ENCODE results near the gene TMEM151B. TPM values are rescaled to one million over a fixed set of nuclear protein-coding genes. Genes with fewer than 3 reads are reported as not detected.
"Not testable (repeated sequence)": the region's sequence is repeated elsewhere in the genome, so short reads cannot be mapped to it uniquely, and the experiment has no call there.

The TMEM151B gene
- total RNA-seq, 4 donors from 2014 or later = 0.14 to 3.8 (median 1.7) TPM

DNA sequence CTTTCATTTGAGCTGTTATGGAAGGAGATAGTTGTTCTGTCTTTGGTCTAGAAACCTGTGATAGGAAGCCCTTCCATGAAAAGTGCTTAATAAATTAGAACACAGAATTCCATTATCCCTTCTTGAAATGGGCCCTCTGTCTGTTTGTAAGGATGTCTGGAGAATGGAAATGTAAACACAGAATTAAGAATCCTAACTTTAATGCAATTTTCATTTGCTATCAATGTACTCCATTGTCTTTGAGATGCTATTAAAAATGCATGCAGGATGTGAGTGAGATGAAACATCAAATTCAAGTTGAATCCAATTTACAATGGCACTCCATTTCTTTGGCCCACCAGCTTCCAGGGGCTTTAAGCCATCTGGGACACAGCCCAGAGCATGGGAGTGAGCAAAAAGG is 56.8 kb downstream of the TMEM151B start:
- Histone ChIP-seq H3K27me3 (peaks cover 44% of the 10 kb centered on the region), H3K27ac (no peak overlapping the region), H3K4me1 (no peaks in the 10 kb centered on the region), H3K36me3 (no peaks in the 10 kb centered on the region), H3K9me3 (no peaks in the 10 kb centered on the region), H3K4me3 (no peak overlapping the region)
- intact Hi-C loops (cut with DNase I; ENCODE audit: low total_unique reads) = no loop called here
- no peak for DNase-seq
- TF ChIP-seq EP300 (IDR thresholded peaks at IDR 0.05; ENCODE audit: low read depth) (no peak), POLR2A (IDR thresholded peaks at IDR 0.05) (no peak), POLR2AphosphoS5 (IDR thresholded peaks at IDR 0.05) (no peak)
- TF ChIP-seq, protein P1, sequence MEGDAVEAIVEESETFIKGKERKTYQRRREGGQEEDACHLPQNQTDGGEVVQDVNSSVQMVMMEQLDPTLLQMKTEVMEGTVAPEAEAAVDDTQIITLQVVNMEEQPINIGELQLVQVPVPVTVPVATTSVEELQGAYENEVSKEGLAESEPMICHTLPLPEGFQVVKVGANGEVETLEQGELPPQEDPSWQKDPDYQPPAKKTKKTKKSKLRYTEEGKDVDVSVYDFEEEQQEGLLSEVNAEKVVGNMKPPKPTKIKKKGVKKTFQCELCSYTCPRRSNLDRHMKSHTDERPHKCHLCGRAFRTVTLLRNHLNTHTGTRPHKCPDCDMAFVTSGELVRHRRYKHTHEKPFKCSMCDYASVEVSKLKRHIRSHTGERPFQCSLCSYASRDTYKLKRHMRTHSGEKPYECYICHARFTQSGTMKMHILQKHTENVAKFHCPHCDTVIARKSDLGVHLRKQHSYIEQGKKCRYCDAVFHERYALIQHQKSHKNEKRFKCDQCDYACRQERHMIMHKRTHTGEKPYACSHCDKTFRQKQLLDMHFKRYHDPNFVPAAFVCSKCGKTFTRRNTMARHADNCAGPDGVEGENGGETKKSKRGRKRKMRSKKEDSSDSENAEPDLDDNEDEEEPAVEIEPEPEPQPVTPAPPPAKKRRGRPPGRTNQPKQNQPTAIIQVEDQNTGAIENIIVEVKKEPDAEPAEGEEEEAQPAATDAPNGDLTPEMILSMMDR (IDR thresholded peaks at IDR 0.05) = no peak
- in situ Hi-C loops (cut with MboI; ENCODE audit: low pct_ligation_motif_present in 1 of 4, low pct_unique_long_range_greater_than_20kb in 1 of 4, low sequenced_read_pairs in 3 of 4) = loop anchor here in 2 of 4 donors (25.0 kb wide), 1 partner anchor 165 kb away; the partner anchor contains the start of gene CAPN11 (in 2 of the 2)

GRCh38 chr6:44327760-44328159 is 57.5 kb downstream of the TMEM151B start:
- no peak for TF ChIP-seq EP300 (IDR thresholded peaks at IDR 0.05; ENCODE audit: low read depth)
- TF ChIP-seq, protein P1 (IDR thresholded peaks at IDR 0.05) = no peak
- TF ChIP-seq POLR2A (IDR thresholded peaks at IDR 0.05) = no peak
- DNase-seq = no peak
- peaks cover 51% of the 10 kb centered on the region for H3K27me3 ChIP-seq
- no peaks in the 10 kb centered on the region for H3K9me3 ChIP-seq
- no peaks in the 10 kb centered on the region for H3K4me1 ChIP-seq
- in situ Hi-C loops (cut with MboI; ENCODE audit: low pct_ligation_motif_present in 1 of 4, low pct_unique_long_range_greater_than_20kb in 1 of 4, low sequenced_read_pairs in 3 of 4) (loop anchor here in 2 of 4 donors (25.0 kb wide), 1 partner anchor 165 kb away; the partner anchor contains the start of gene CAPN11 (in 2 of the 2)), intact Hi-C loops (cut with DNase I; ENCODE audit: low total_unique reads) (no loop called here)
- no peaks in the 10 kb centered on the region for H3K36me3 ChIP-seq
- no peak overlapping the region for H3K27ac ChIP-seq
- no peak overlapping the region for H3K4me3 ChIP-seq
- WGBS, 2 donors (ENCODE audit: low coverage in 1 of 2) = 54% methylated on average over 2 of the region's 2 CpGs; no CpG with 5 or more reads in 1 of the 2 donors

DNA sequence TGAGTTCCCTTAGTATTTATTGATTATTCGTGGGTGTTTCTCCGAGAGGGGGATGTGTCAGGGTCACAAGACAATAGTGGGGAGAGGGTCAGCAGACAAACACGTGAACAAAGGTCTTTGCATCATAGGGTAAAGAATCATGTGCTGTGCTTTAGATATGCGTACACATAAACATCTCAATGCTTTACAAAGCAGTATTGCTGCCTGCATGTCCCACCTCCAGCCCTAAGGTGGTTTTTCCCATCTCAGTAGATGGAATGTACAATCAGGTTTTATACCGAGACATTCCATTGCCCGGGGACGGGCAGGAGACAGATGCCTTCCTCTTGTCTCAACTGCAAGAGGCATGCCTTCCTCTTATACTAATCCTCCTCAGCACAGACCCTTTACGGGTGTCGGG is 58.0 kb downstream of the TMEM151B start:
- H3K27me3 ChIP-seq = peaks cover 55% of the 10 kb centered on the region
- WGBS, 2 donors (ENCODE audit: low coverage in 1 of 2) = 20 to 42% methylated on average over 1 to 7 of the region's 9 CpGs
- H3K4me1 ChIP-seq; intact Hi-C loops (cut with DNase I; ENCODE audit: low total_unique reads); H3K4me3 ChIP-seq; H3K36me3 ChIP-seq; DNase-seq; H3K27ac ChIP-seq; H3K9me3 ChIP-seq: not testable (repeated sequence)
- in situ Hi-C loops (cut with MboI; ENCODE audit: low pct_ligation_motif_present in 1 of 4, low pct_unique_long_range_greater_than_20kb in 1 of 4, low sequenced_read_pairs in 3 of 4) = loop anchor here in 2 of 4 donors (25.0 kb wide), 1 partner anchor 166 kb away; the partner anchor contains the start of gene CAPN11 (in 2 of the 2)

DNA sequence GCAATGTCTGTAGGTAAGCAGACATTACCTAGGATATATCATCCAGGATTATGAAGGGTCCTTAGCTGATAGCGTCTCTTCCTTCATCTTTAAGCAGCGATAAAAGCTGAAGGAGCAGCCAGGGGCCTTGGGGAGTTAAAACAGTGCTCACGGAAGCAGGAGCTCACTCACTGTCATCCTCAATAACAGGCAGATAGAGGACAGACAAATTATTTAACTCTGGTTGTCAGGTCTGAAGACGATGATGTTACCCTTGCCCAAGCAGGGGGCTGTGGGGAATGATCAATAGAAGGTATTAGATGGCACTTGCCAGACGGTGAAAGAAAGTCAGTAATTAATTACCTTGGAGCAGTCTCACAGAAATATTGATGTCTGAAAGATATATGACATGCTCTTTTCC is 59.6 kb downstream of the TMEM151B start:
- Histone ChIP-seq H3K36me3 (no peaks in the 10 kb centered on the region), H3K27me3 (peaks cover 55% of the 10 kb centered on the region), H3K9me3 (no peaks in the 10 kb centered on the region), H3K27ac (no peak overlapping the region), H3K4me1 (no peaks in the 10 kb centered on the region), H3K4me3 (no peak overlapping the region)
- DNase-seq = no peak
- intact Hi-C loops (cut with DNase I; ENCODE audit: low total_unique reads) (loop anchor here (10.0 kb wide), 1 partner anchor 55 kb away; the partner anchor contains the start of gene TMEM151B), in situ Hi-C loops (cut with MboI; ENCODE audit: low pct_ligation_motif_present in 1 of 4, low pct_unique_long_range_greater_than_20kb in 1 of 4, low sequenced_read_pairs in 3 of 4) (loop anchor here in 2 of 4 donors (5.0 to 25.0 kb wide), 3 partner anchors 48 to 168 kb away; partner anchors contain the start of genes CAPN11 (in 2 of the 2) and NFKBIE (in 1 of the 2))
- TF ChIP-seq EP300 (IDR thresholded peaks at IDR 0.05; ENCODE audit: low read depth) (no peak), POLR2AphosphoS5 (IDR thresholded peaks at IDR 0.05) (no peak), POLR2A (IDR thresholded peaks at IDR 0.05) (no peak)
- TF ChIP-seq, protein P1 (IDR thresholded peaks at IDR 0.05) = no peak
- WGBS, 2 donors (ENCODE audit: low coverage in 1 of 2) = 64 to 70% methylated on average over 4 to 5 of the region's 5 CpGs

DNA sequence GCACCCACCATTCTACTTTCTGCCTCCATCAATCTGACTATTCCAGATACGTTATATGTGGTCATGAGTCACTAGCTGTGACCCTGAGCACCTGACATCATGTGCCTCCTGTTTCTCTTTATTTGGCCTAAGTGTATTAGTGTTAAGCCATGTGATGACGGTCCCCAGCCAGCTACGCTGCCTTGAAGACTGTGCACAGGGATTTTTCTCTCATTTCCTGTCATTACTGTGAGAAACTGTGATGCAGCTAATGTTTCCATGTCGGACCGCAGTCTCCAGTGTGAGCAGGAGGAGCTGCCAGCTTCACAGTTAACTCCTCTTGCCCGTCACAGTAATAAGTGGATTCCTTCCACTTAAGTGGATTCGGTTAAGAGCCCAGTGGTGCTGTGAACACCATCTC is 62.3 kb downstream of the TMEM151B start:
- Histone ChIP-seq H3K4me1 (no peaks in the 10 kb centered on the region), H3K27ac (no peak overlapping the region), H3K27me3 (peaks cover 48% of the 10 kb centered on the region), H3K36me3 (no peaks in the 10 kb centered on the region), H3K4me3 (no peak overlapping the region), H3K9me3 (no peaks in the 10 kb centered on the region)
- in situ Hi-C loops (cut with MboI; ENCODE audit: low pct_ligation_motif_present in 1 of 4, low pct_unique_long_range_greater_than_20kb in 1 of 4, low sequenced_read_pairs in 3 of 4) (loop anchor here in 2 of 4 donors (5.0 to 25.0 kb wide), 3 partner anchors 50 to 170 kb away; partner anchors contain the start of genes CAPN11 (in 2 of the 2) and NFKBIE (in 1 of the 2)), intact Hi-C loops (cut with DNase I; ENCODE audit: low total_unique reads) (loop anchor here (10.0 kb wide), 1 partner anchor 58 kb away; the partner anchor contains the start of gene TMEM151B)
- TF ChIP-seq, protein P1 (IDR thresholded peaks at IDR 0.05) = no peak
- DNase-seq = no peak
- WGBS, 2 donors (ENCODE audit: low coverage in 1 of 2) = 69 to 73% methylated on average over 3 to 7 of the region's 7 CpGs

All from transverse colon (tissue), 4 donors.